NCI-H2029 (cell line): ENCODE data around the gene SLCO4C1.

Experiments used
- DNase-seq: peaks from one replicate; lab custom pipeline; 2025; lab: John Stamatoyannopoulos, UW

SLCO4C1 gene

GRCh38 chr5:102270036-102270435 lies 26.0 kb downstream of the SLCO4C1 start:
- no peak for DNase-seq

GRCh38 chr5:102262688-102263087 lies 33.4 kb downstream of the SLCO4C1 start:
- no peak for DNase-seq

- no peak for DNase-seq
Observed at GRCh38 chr5:102249381-102249780, 46.7 kb downstream of the SLCO4C1 start.

GRCh38 chr5:102243213-102243612 lies 52.9 kb downstream of the SLCO4C1 start:
- DNase-seq: no peak

- no peak for DNase-seq
Observed at GRCh38 chr5:102241809-102242421, 54.2 kb downstream of the SLCO4C1 start.

- DNase-seq: no peak
Observed at GRCh38 chr5:102231693-102232619, 64.1 kb downstream of the SLCO4C1 start.

- DNase-seq: no peak
Observed at GRCh38 chr5:102229685-102230084, 66.4 kb downstream of the SLCO4C1 start.

GRCh38 chr5:102226321-102226720 lies 69.8 kb downstream of the SLCO4C1 start:
- no peak for DNase-seq

GRCh38 chr5:102223542-102224477 lies 72.3 kb downstream of the SLCO4C1 start:
- peak; percentile 39 for DNase-seq

- DNase-seq: peak; percentile 23
Observed at GRCh38 chr5:102222772-102223171, 73.3 kb downstream of the SLCO4C1 start.

- DNase-seq: no peak
Observed at GRCh38 chr5:102221949-102222348, 74.1 kb downstream of the SLCO4C1 start.

- no peak for DNase-seq
Observed at GRCh38 chr5:102218159-102218558, 77.9 kb downstream of the SLCO4C1 start.

- DNase-seq: no peak
Observed at GRCh38 chr5:102216678-102217077, 79.4 kb downstream of the SLCO4C1 start.

GRCh38 chr5:102211165-102211564 lies 84.9 kb downstream of the SLCO4C1 start:
- DNase-seq: no peak

- no peak for DNase-seq
Observed at GRCh38 chr5:102200861-102201260, 95.2 kb downstream of the SLCO4C1 start.

- no peak for DNase-seq
Observed at GRCh38 chr5:102196481-102196880, 99.6 kb downstream of the SLCO4C1 start.
